HEK293 (cell line): ENCODE measurements around the gene NEGR1.

Experiments
- ZNF274 ChIP-seq, 2 experiments: fragments of 200-500 bp in 1 of 2; fragments of 450-650 bp in 1 of 2; sonication (Bioruptor generic) in 1 of 2; formaldehyde crosslinking in 1 of 2; IDR thresholded peaks; 2 replicates each; pipeline versions ENCODE4 v1.5.1 to v1.6.1; 2014 to 2016; ENCODE audit warnings: borderline replicate concordance in 1 of 2, inconsistent platforms in 1 of 2, low read length in 1 of 2, missing biosample characterization in 1 of 2, missing genetic modification characterization in 1 of 2
- ZNF350 ChIP-seq: fragments of 450-650 bp; formaldehyde crosslinking; IDR thresholded peaks from 2 replicates; pipeline ENCODE4 v1.5.0; 2017; ENCODE audit warnings: missing biosample characterization, mild to moderate bottlenecking, missing genetic modification characterization
- ZNF585B ChIP-seq: fragments of 450-650 bp; formaldehyde crosslinking; IDR thresholded peaks from 2 replicates; pipeline ENCODE4 v1.5.1; 2016; ENCODE audit warnings: missing biosample characterization, missing genetic modification characterization
- ZNF747 ChIP-seq: fragments of 450-650 bp; formaldehyde crosslinking; IDR thresholded peaks from 2 replicates; pipeline ENCODE4 v1.5.1; 2016; ENCODE audit warnings: missing biosample characterization, missing genetic modification characterization
- ZNF768 ChIP-seq: fragments of 450-650 bp; formaldehyde crosslinking; IDR thresholded peaks from 2 replicates; pipeline ENCODE4 v1.5.1; 2018; ENCODE audit warnings: missing biosample characterization, mild to moderate bottlenecking, missing genetic modification characterization
- TF ChIP-seq, protein P1 (sequence below): fragments of 450-650 bp; formaldehyde crosslinking; IDR thresholded peaks from 2 replicates; pipeline ENCODE4 v1.5.1; 2016; ENCODE audit warnings: missing biosample characterization, missing genetic modification characterization
- TF ChIP-seq, protein P2 (sequence below): fragments of 450-650 bp; formaldehyde crosslinking; IDR thresholded peaks from 2 replicates; pipeline ENCODE4 v1.5.1; 2016; ENCODE audit warnings: missing biosample characterization, missing genetic modification characterization, low read depth
- TF ChIP-seq, protein P3 (sequence below): fragments of 450-650 bp; formaldehyde crosslinking; IDR thresholded peaks from 2 replicates; pipeline ENCODE4 v1.5.1; 2017; ENCODE audit warnings: missing biosample characterization, missing genetic modification characterization
- TF ChIP-seq, protein P4 (sequence below): fragments of 450-650 bp; formaldehyde crosslinking; IDR thresholded peaks from 2 replicates; pipeline ENCODE4 v1.5.1; 2016; ENCODE audit warnings: missing biosample characterization, missing genetic modification characterization
- TF ChIP-seq, protein P5 (sequence below): fragments of 450-650 bp; formaldehyde crosslinking; IDR thresholded peaks from 2 replicates; pipeline ENCODE4 v1.5.1; 2016; ENCODE audit warnings: missing biosample characterization, missing genetic modification characterization
- TF ChIP-seq, protein P6 (sequence below): fragments of 450-650 bp; formaldehyde crosslinking; IDR thresholded peaks from 2 replicates; pipeline ENCODE4 v1.5.1; 2017; ENCODE audit warnings: missing biosample characterization, mild to moderate bottlenecking, missing genetic modification characterization, moderate library complexity

DNA sequence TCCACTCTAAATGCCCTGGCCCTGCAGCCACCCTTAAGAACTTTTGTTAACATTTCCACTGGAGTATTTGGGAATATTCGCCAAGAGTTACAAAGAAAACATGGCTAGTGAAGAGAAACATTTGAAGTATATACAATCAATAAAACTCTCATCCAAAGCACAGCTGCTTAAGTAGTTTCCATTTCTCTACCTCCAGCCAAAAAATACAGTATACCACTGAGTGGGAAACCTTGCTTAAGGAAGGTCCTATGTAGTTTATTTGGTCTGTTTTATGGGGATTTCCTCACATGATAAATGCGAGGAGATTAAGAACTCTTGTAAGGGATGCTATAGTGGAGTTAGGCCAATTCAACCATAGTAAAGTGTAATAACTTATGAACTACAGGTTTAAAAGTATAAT, 382.5 kb downstream of the NEGR1 start:
- TF ChIP-seq, protein P1, sequence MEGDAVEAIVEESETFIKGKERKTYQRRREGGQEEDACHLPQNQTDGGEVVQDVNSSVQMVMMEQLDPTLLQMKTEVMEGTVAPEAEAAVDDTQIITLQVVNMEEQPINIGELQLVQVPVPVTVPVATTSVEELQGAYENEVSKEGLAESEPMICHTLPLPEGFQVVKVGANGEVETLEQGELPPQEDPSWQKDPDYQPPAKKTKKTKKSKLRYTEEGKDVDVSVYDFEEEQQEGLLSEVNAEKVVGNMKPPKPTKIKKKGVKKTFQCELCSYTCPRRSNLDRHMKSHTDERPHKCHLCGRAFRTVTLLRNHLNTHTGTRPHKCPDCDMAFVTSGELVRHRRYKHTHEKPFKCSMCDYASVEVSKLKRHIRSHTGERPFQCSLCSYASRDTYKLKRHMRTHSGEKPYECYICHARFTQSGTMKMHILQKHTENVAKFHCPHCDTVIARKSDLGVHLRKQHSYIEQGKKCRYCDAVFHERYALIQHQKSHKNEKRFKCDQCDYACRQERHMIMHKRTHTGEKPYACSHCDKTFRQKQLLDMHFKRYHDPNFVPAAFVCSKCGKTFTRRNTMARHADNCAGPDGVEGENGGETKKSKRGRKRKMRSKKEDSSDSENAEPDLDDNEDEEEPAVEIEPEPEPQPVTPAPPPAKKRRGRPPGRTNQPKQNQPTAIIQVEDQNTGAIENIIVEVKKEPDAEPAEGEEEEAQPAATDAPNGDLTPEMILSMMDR, result no peak
- TF ChIP-seq ZNF350 (tag by site-specific recombination), result no peak
- no peak for TF ChIP-seq ZNF768 (tag by site-specific recombination)
- no peak for TF ChIP-seq ZNF747
- TF ChIP-seq, protein P2, sequence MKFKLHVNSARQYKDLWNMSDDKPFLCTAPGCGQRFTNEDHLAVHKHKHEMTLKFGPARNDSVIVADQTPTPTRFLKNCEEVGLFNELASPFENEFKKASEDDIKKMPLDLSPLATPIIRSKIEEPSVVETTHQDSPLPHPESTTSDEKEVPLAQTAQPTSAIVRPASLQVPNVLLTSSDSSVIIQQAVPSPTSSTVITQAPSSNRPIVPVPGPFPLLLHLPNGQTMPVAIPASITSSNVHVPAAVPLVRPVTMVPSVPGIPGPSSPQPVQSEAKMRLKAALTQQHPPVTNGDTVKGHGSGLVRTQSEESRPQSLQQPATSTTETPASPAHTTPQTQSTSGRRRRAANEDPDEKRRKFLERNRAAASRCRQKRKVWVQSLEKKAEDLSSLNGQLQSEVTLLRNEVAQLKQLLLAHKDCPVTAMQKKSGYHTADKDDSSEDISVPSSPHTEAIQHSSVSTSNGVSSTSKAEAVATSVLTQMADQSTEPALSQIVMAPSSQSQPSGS (tag by site-specific recombination), result no peak
- TF ChIP-seq, protein P3, sequence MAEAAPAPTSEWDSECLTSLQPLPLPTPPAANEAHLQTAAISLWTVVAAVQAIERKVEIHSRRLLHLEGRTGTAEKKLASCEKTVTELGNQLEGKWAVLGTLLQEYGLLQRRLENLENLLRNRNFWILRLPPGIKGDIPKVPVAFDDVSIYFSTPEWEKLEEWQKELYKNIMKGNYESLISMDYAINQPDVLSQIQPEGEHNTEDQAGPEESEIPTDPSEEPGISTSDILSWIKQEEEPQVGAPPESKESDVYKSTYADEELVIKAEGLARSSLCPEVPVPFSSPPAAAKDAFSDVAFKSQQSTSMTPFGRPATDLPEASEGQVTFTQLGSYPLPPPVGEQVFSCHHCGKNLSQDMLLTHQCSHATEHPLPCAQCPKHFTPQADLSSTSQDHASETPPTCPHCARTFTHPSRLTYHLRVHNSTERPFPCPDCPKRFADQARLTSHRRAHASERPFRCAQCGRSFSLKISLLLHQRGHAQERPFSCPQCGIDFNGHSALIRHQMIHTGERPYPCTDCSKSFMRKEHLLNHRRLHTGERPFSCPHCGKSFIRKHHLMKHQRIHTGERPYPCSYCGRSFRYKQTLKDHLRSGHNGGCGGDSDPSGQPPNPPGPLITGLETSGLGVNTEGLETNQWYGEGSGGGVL (tag by site-specific recombination), result no peak
- TF ChIP-seq, protein P4, sequence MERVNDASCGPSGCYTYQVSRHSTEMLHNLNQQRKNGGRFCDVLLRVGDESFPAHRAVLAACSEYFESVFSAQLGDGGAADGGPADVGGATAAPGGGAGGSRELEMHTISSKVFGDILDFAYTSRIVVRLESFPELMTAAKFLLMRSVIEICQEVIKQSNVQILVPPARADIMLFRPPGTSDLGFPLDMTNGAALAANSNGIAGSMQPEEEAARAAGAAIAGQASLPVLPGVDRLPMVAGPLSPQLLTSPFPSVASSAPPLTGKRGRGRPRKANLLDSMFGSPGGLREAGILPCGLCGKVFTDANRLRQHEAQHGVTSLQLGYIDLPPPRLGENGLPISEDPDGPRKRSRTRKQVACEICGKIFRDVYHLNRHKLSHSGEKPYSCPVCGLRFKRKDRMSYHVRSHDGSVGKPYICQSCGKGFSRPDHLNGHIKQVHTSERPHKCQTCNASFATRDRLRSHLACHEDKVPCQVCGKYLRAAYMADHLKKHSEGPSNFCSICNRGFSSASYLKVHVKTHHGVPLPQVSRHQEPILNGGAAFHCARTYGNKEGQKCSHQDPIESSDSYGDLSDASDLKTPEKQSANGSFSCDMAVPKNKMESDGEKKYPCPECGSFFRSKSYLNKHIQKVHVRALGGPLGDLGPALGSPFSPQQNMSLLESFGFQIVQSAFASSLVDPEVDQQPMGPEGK (tag by site-specific recombination), result no peak
- TF ChIP-seq, protein P5, sequence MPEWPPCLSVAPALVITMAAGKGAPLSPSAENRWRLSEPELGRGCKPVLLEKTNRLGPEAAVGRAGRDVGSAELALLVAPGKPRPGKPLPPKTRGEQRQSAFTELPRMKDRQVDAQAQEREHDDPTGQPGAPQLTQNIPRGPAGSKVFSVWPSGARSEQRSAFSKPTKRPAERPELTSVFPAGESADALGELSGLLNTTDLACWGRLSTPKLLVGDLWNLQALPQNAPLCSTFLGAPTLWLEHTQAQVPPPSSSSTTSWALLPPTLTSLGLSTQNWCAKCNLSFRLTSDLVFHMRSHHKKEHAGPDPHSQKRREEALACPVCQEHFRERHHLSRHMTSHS (tag by site-specific recombination), result no peak
- no peak for TF ChIP-seq ZNF585B (tag by site-specific recombination)
- TF ChIP-seq, protein P6, sequence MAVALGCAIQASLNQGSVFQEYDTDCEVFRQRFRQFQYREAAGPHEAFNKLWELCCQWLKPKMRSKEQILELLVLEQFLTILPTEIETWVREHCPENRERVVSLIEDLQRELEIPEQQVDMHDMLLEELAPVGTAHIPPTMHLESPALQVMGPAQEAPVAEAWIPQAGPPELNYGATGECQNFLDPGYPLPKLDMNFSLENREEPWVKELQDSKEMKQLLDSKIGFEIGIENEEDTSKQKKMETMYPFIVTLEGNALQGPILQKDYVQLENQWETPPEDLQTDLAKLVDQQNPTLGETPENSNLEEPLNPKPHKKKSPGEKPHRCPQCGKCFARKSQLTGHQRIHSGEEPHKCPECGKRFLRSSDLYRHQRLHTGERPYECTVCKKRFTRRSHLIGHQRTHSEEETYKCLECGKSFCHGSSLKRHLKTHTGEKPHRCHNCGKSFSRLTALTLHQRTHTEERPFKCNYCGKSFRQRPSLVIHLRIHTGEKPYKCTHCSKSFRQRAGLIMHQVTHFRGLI (tag by site-specific recombination), result no peak
- no peak for TF ChIP-seq ZNF274 (IDR thresholded peaks at IDR 0.05; ENCODE audit: low read length)
- TF ChIP-seq ZNF274 (tag by site-specific recombination; IDR thresholded peaks at IDR 0.05; ENCODE audit: borderline replicate concordance), result no peak
